Measurements from ENCODE around the gene PRPH.
"Not testable (repeated sequence)": the region's sequence is repeated elsewhere in the genome, so short reads cannot be mapped to it uniquely, and the experiment has no call there.

Gene PRPH

GRCh38 chr12:49314811-49315210 is 19.9 kb downstream of the PRPH start:
- TF ChIP-seq L3MBTL2 (conservative IDR thresholded peaks at IDR 0.05) = no peak
- TF ChIP-seq ZNF384 (IDR thresholded peaks at IDR 0.05) = no peak
- TF ChIP-seq TARDBP (IDR thresholded peaks at IDR 0.05) = no peak
- TF ChIP-seq NFRKB (IDR thresholded peaks at IDR 0.05) = no peak
- TF ChIP-seq CTBP1 (IDR thresholded peaks at IDR 0.05; ENCODE audit: borderline replicate concordance) = no peak
- no peak for TF ChIP-seq BHLHE40 (IDR thresholded peaks at IDR 0.05; ENCODE audit: borderline replicate concordance)
- TF ChIP-seq FOXM1 (IDR thresholded peaks at IDR 0.05; ENCODE audit: borderline replicate concordance) = no peak
- CTCF ChIA-PET = no interaction called here
- no peak for DNase-seq (ENCODE audit: extremely low spot score)
- POLR2A ChIA-PET = interaction anchor here (1.2 kb wide), 1 partner anchor 9 kb away, joined by 3 read pairs; the partner anchor contains the start of gene TROAP

DNA sequence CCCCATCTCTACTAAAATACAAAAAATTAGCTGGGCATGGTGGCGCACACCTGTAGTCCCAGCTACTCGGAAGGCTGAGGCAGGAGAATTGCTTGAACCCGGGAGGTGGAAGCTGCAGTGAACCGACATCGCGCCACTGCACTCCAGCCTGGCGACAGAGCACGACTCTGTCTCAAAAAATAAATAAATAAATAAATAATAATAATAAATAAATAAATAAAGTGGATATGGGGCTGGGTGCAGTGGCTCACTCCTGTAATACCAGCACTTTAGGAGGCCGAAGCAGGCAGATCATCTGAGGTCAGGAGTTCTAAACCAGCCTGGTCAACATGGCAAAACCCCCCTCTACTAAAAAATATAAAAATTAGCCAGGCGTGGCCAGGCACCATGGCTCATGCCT is 22.2 kb downstream of the PRPH start:
- DNase-seq (ENCODE audit: extremely low spot score); CTCF ChIA-PET; POLR2A ChIA-PET: not testable (repeated sequence)

GRCh38 chr12:49320411-49321103 is 25.6 kb downstream of the PRPH start:
- CTCF ChIA-PET = interaction anchor here (0.9 to 5.6 kb wide), 2 partner anchors 22 to 27 kb away, joined by 4 to 42 read pairs; no protein-coding TSS in a partner anchor
- DNase-seq (ENCODE audit: extremely low spot score); POLR2A ChIA-PET: not testable (repeated sequence)

DNA sequence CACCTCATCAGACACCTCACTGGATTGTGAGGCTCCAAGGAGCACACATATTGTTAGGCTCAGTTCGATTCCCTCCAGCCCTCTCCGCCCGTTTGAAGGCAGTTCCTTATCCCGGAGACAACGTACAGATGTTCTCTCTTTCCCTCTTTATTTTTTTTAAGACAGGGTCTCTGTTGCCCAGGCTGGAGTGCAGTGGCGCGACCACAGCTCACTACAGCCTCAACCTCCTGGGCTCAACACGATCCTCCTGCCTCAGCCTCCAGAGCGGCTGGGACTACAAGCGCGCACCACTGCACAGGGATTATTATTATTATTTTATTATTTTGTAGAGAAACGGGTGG is 27.4 kb downstream of the PRPH start:
- ChIA-PET POLR2A (interaction anchor here (0.7 to 3.1 kb wide), 23 partner anchors 9 to 380 kb away, joined by 3 to 68 read pairs (median 11); partner anchors contain the start of genes C1QL4, DNAJC22, PRPH and SPATS2), CTCF (interaction anchor here (0.6 to 5.6 kb wide), 10 partner anchors 9 to 56 kb away, joined by 3 to 42 read pairs (median 5); partner anchors contain the start of gene DNAJC22)
- peak; percentile 49; the same call in 1 of the 2 replicates for TF ChIP-seq L3MBTL2 (conservative IDR thresholded peaks at IDR 0.05)
- no peak for TF ChIP-seq HDGF (IDR thresholded peaks at IDR 0.05; ENCODE audit: borderline replicate concordance)
- TF ChIP-seq FOXM1 (IDR thresholded peaks at IDR 0.05; ENCODE audit: borderline replicate concordance) = no peak
- no peak for DNase-seq (ENCODE audit: extremely low spot score)

DNA sequence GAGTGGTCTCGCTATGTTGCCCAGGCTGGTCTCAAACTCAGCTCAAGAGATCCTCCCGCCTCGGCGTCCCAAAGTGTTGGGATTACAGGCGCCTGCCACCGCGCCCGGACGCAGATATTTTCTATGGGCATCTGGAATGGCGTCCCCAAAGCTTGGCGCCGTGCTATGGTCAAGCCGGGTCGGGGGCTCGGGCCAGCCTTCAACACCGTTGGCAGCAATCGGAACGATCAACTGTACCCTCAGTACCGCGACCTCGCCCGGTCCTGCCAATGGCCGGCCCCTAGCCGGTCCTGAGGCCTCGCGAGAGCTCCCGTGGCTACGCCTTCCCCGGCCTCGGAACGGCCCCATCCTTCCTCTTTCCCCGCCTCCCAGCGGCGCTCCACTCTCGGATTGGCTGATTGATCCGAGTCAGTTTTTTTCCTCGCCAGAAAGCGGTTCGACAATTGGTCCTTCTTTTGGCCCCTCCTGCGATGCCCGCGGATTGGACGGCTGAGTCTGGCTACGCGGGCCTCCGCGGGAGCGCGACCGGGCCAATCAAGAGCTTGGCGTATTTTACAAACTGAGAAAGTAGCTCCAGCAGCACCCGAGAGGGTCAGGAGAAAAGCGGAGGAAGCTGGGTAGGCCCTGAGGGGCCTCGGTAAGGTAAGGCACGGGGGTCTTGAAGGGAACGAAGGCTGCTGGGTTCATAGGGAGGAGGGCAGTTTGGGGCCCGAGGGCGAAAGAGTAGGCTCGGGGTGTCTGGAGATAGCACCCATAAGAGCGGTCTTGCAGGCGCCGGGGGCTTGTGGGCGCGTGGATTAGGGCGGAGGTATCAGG is 28.0 kb downstream of the PRPH start, which contains the start of gene TROAP:
TSS of gene TROAP (plus strand) at position 548 of the 816 bp plus-strand sequence. CDS start 354 bp downstream, outside the sequence.
- peak; percentile 97 for DNase-seq (ENCODE audit: extremely low spot score)
- TF ChIP-seq LEF1 (IDR thresholded peaks at IDR 0.05; ENCODE audit: borderline replicate concordance) (no peak), L3MBTL2 (conservative IDR thresholded peaks at IDR 0.05) (peak; percentile 25; the same call in 1 of the 2 replicates), TARDBP (IDR thresholded peaks at IDR 0.05) (no peak), ZNF384 (IDR thresholded peaks at IDR 0.05) (peak; percentile 96), ELF4 (IDR thresholded peaks at IDR 0.05) (no peak), SUZ12 (IDR thresholded peaks at IDR 0.05) (no peak), BHLHE40 (IDR thresholded peaks at IDR 0.05; ENCODE audit: borderline replicate concordance) (no peak), FOXM1 (IDR thresholded peaks at IDR 0.05; ENCODE audit: borderline replicate concordance) (peak; percentile 97), SP1 (IDR thresholded peaks at IDR 0.05) (no peak), FOXK2 (IDR thresholded peaks at IDR 0.05) (no peak), ARNT (IDR thresholded peaks at IDR 0.05) (no peak), NFRKB (IDR thresholded peaks at IDR 0.05) (no peak), FOXA1 (IDR thresholded peaks at IDR 0.05) (no peak), CTBP1 (IDR thresholded peaks at IDR 0.05; ENCODE audit: borderline replicate concordance) (no peak), HDGF (IDR thresholded peaks at IDR 0.05; ENCODE audit: borderline replicate concordance) (no peak)
- TF ChIP-seq, protein P1, sequence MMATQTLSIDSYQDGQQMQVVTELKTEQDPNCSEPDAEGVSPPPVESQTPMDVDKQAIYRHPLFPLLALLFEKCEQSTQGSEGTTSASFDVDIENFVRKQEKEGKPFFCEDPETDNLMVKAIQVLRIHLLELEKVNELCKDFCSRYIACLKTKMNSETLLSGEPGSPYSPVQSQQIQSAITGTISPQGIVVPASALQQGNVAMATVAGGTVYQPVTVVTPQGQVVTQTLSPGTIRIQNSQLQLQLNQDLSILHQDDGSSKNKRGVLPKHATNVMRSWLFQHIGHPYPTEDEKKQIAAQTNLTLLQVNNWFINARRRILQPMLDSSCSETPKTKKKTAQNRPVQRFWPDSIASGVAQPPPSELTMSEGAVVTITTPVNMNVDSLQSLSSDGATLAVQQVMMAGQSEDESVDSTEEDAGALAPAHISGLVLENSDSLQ (IDR thresholded peaks at IDR 0.05) = peak; percentile 70; the same call in 1 of the 2 replicates
- CTCF ChIA-PET = interaction anchor here (0.5 to 5.6 kb wide), 10 partner anchors 9 to 35 kb away, joined by 3 to 42 read pairs (median 6); partner anchors contain the start of genes DNAJC22 and PRPH
- POLR2A ChIA-PET = interaction anchor here (0.5 to 3.1 kb wide), 35 partner anchors 8 to 380 kb away, joined by 3 to 68 read pairs (median 4); partner anchors contain the start of genes C1QL4, DNAJC22, PRPH and SPATS2

- ChIA-PET CTCF (interaction anchor here (0.5 to 5.6 kb wide), 8 partner anchors 8 to 35 kb away, joined by 3 to 42 read pairs (median 6); partner anchors contain the start of gene PRPH), POLR2A (interaction anchor here (0.7 to 3.1 kb wide), 19 partner anchors 8 to 379 kb away, joined by 3 to 68 read pairs (median 13); partner anchors contain the start of genes C1QL4, DNAJC22, PRPH and SPATS2)
- no peak for DNase-seq (ENCODE audit: extremely low spot score)
- TF ChIP-seq ARNT (IDR thresholded peaks at IDR 0.05) (no peak), SP1 (IDR thresholded peaks at IDR 0.05) (no peak), FOXA1 (IDR thresholded peaks at IDR 0.05) (no peak), BHLHE40 (IDR thresholded peaks at IDR 0.05; ENCODE audit: borderline replicate concordance) (no peak), FOXM1 (IDR thresholded peaks at IDR 0.05; ENCODE audit: borderline replicate concordance) (no peak), FOXK2 (IDR thresholded peaks at IDR 0.05) (no peak), TARDBP (IDR thresholded peaks at IDR 0.05) (no peak), HDGF (IDR thresholded peaks at IDR 0.05; ENCODE audit: borderline replicate concordance) (no peak), ELF4 (IDR thresholded peaks at IDR 0.05) (no peak), CTBP1 (IDR thresholded peaks at IDR 0.05; ENCODE audit: borderline replicate concordance) (no peak), LEF1 (IDR thresholded peaks at IDR 0.05; ENCODE audit: borderline replicate concordance) (no peak), SUZ12 (IDR thresholded peaks at IDR 0.05) (no peak), NFRKB (IDR thresholded peaks at IDR 0.05) (no peak), ZNF384 (IDR thresholded peaks at IDR 0.05) (no peak)
- TF ChIP-seq, protein P1 (IDR thresholded peaks at IDR 0.05) = no peak
Observed at GRCh38 chr12:49323524-49324097, 28.7 kb downstream of the PRPH start.
